Measurements from ENCODE around the gene TLR4.

The TLR4 gene

GRCh38 chr9:117763314-117763713, 59.1 kb downstream of the TLR4 start:
- Histone ChIP-seq H3K36me3 (ENCODE audit: control insufficient read depth, insufficient read depth, low read length) (no peaks in the 10 kb centered on the region), H3K27ac (ENCODE audit: insufficient read depth, low read depth, low read length, poor library complexity, severe bottlenecking) (no peak overlapping the region), H3K4me1 (ENCODE audit: control insufficient read depth, insufficient read depth, low read length) (peaks cover 6% of the 10 kb centered on the region), H3K9me3 (ENCODE audit: control insufficient read depth, low read length) (no peaks in the 10 kb centered on the region), H3K27me3 (ENCODE audit: control insufficient read depth, insufficient read depth, low read length, poor library complexity, severe bottlenecking) (peaks cover 3% of the 10 kb centered on the region), H3K4me3 (ENCODE audit: insufficient read depth, low read depth, low read length) (no peak overlapping the region)
- 67 to 74% methylated on average over 4 of the region's 4 CpGs for WGBS, 2 experiments

GRCh38 chr9:117768750-117769395, 64.7 kb downstream of the TLR4 start:
- peak overlapping the region; percentile 28 for H3K27ac ChIP-seq (ENCODE audit: insufficient read depth, low read depth, low read length, poor library complexity, severe bottlenecking)
- 40 to 46% methylated on average over 3 to 4 of the region's 4 CpGs for WGBS, 2 experiments
- H3K9me3 ChIP-seq (ENCODE audit: control insufficient read depth, low read length) = no peaks in the 10 kb centered on the region
- H3K36me3 ChIP-seq (ENCODE audit: control insufficient read depth, insufficient read depth, low read length) = no peaks in the 10 kb centered on the region
- no peak overlapping the region for H3K4me3 ChIP-seq (ENCODE audit: insufficient read depth, low read depth, low read length)
- H3K4me1 ChIP-seq (ENCODE audit: control insufficient read depth, insufficient read depth, low read length) = peaks cover 6% of the 10 kb centered on the region
- H3K27me3 ChIP-seq (ENCODE audit: control insufficient read depth, insufficient read depth, low read length, poor library complexity, severe bottlenecking) = peaks cover 10% of the 10 kb centered on the region

- Histone ChIP-seq H3K4me1 (ENCODE audit: control insufficient read depth, insufficient read depth, low read length) (peaks cover 6% of the 10 kb centered on the region), H3K27me3 (ENCODE audit: control insufficient read depth, insufficient read depth, low read length, poor library complexity, severe bottlenecking) (peaks cover 10% of the 10 kb centered on the region), H3K9me3 (ENCODE audit: control insufficient read depth, low read length) (no peaks in the 10 kb centered on the region), H3K4me3 (ENCODE audit: insufficient read depth, low read depth, low read length) (no peak overlapping the region), H3K27ac (ENCODE audit: insufficient read depth, low read depth, low read length, poor library complexity, severe bottlenecking) (no peak overlapping the region), H3K36me3 (ENCODE audit: control insufficient read depth, insufficient read depth, low read length) (no peaks in the 10 kb centered on the region)
- 92 to 96% methylated on average over 4 of the region's 4 CpGs for WGBS, 2 experiments
These were observed 66.9 kb downstream of the TLR4 start for GRCh38 chr9:117771136-117771535.

- no peaks in the 10 kb centered on the region for H3K9me3 ChIP-seq (ENCODE audit: control insufficient read depth, low read length)
- H3K36me3 ChIP-seq (ENCODE audit: control insufficient read depth, insufficient read depth, low read length) = no peaks in the 10 kb centered on the region
- H3K4me1 ChIP-seq (ENCODE audit: control insufficient read depth, insufficient read depth, low read length) = peaks cover 6% of the 10 kb centered on the region
- H3K27me3 ChIP-seq (ENCODE audit: control insufficient read depth, insufficient read depth, low read length, poor library complexity, severe bottlenecking) = peaks cover 10% of the 10 kb centered on the region
- WGBS, 2 experiments = 80 to 90% methylated on average over 3 of the region's 3 CpGs
- no peak overlapping the region for H3K4me3 ChIP-seq (ENCODE audit: insufficient read depth, low read depth, low read length)
- H3K27ac ChIP-seq (ENCODE audit: insufficient read depth, low read depth, low read length, poor library complexity, severe bottlenecking) = no peak overlapping the region
These were observed 68.8 kb downstream of the TLR4 start for GRCh38 chr9:117772960-117773359.

Data from ectodermal cell (in vitro differentiated cells).